H9 (cell line): ENCODE measurements around the gene PAEP. TPM values are rescaled to one million over a fixed set of nuclear protein-coding genes. Genes with fewer than 3 reads are reported as not detected.

Experiments used
- DNase-seq: peaks from one replicate; pipeline ENCODE4 v3.0.0-alpha.2; 2017
- H2AFZ ChIP-seq: one replicate; pipeline ENCODE4 v1.6.1; 2013; ENCODE audit warnings: mild to moderate bottlenecking, low read length, control low read depth, moderate library complexity
- H2AK5ac ChIP-seq: 2 replicates; pipeline ENCODE4 v1.6.1; 2013; ENCODE audit warnings: low read length, control low read depth, mixed read lengths; ENCODE audit not compliant: insufficient read length
- H2BK120ac ChIP-seq: one replicate; pipeline ENCODE4 v1.6.1; 2013; ENCODE audit warnings: low read depth, mild to moderate bottlenecking, low read length, control low read depth, inconsistent platforms; ENCODE audit not compliant: poor library complexity, severe bottlenecking
- H2BK12ac ChIP-seq: 2 replicates; pipeline ENCODE4 v1.6.1; 2013; ENCODE audit warnings: low read length, control low read depth, mixed read lengths, low read depth; ENCODE audit not compliant: insufficient read length
- H2BK15ac ChIP-seq: 2 replicates; pipeline ENCODE4 v1.6.1; 2013; ENCODE audit warnings: low read depth, low read length, control low read depth
- H2BK20ac ChIP-seq: one replicate; pipeline ENCODE4 v1.6.1; 2013; ENCODE audit warnings: low read depth, mild to moderate bottlenecking, low read length, control low read depth, inconsistent platforms; ENCODE audit not compliant: poor library complexity, severe bottlenecking
- H2BK5ac ChIP-seq: 2 replicates; pipeline ENCODE4 v1.6.1; 2013; ENCODE audit warnings: low read length, control low read depth, mixed read lengths; ENCODE audit not compliant: insufficient read length
- H3K14ac ChIP-seq: 2 replicates; pipeline ENCODE4 v1.6.1; 2013; ENCODE audit warnings: low read length, control low read depth; ENCODE audit not compliant: insufficient read depth
- H3K18ac ChIP-seq: 2 replicates; pipeline ENCODE4 v1.6.1; 2013; ENCODE audit warnings: low read depth, mild to moderate bottlenecking, mixed read lengths, low read length, control low read depth; ENCODE audit not compliant: insufficient read length
- H3K23ac ChIP-seq: 2 replicates; pipeline ENCODE4 v1.6.1; 2013; ENCODE audit warnings: low read length, control low read depth, mixed read lengths, low read depth; ENCODE audit not compliant: insufficient read length
- H3K23me2 ChIP-seq: 2 replicates; pipeline ENCODE4 v1.6.1; 2013; ENCODE audit warnings: low read depth, mild to moderate bottlenecking, mixed read lengths, low read length, control low read depth; ENCODE audit not compliant: insufficient read length, poor library complexity, severe bottlenecking
- H3K27ac ChIP-seq: 2 replicates; pipeline ENCODE4 v1.5.1; 2013; ENCODE audit warnings: low read length, control low read depth, mixed read lengths, low read depth; ENCODE audit not compliant: insufficient read length
- H3K27me3 ChIP-seq: 2 replicates; pipeline ENCODE4 v1.6.1; 2013; ENCODE audit warnings: low read length, control low read depth, inconsistent platforms; ENCODE audit not compliant: insufficient read depth
- H3K4ac ChIP-seq: 2 replicates; pipeline ENCODE4 v1.6.1; 2013; ENCODE audit warnings: low read depth, mild to moderate bottlenecking, control low read depth, inconsistent platforms, low read length, moderate library complexity
- H3K4me1 ChIP-seq: 2 replicates; pipeline ENCODE4 v1.6.1; 2013; ENCODE audit warnings: low read length, control low read depth, inconsistent platforms; ENCODE audit not compliant: insufficient read depth
- H3K4me2 ChIP-seq: 2 replicates; pipeline ENCODE4 v1.6.1; 2013; ENCODE audit warnings: low read length, control low read depth, mixed read lengths; ENCODE audit not compliant: insufficient read length, insufficient read depth
- H3K56ac ChIP-seq: 2 replicates; pipeline ENCODE4 v1.6.1; 2013; ENCODE audit warnings: low read depth, mild to moderate bottlenecking, mixed read lengths, low read length, control low read depth; ENCODE audit not compliant: insufficient read length
- H3K79me1 ChIP-seq: 2 replicates; pipeline ENCODE4 v1.6.1; 2013; ENCODE audit warnings: low read depth, mild to moderate bottlenecking, moderate library complexity, low read length, control low read depth, inconsistent platforms; ENCODE audit not compliant: insufficient read depth, poor library complexity, severe bottlenecking
- H3K79me2 ChIP-seq: 2 replicates; pipeline ENCODE4 v1.6.1; 2013; ENCODE audit warnings: low read length, control low read depth, inconsistent platforms; ENCODE audit not compliant: insufficient read depth
- H3K9ac ChIP-seq: 2 replicates; pipeline ENCODE4 v1.6.1; 2013; ENCODE audit warnings: low read length, control low read depth, mixed read lengths; ENCODE audit not compliant: insufficient read length; ENCODE audit errors: extremely low read depth
- H3K9me3 ChIP-seq: one replicate; pipeline ENCODE4 v1.6.1; 2013; ENCODE audit warnings: low read depth, low read length, inconsistent platforms; ENCODE audit not compliant: control insufficient read depth
- H3T11ph ChIP-seq: one replicate; pipeline ENCODE4 v1.6.1; 2013; ENCODE audit warnings: mild to moderate bottlenecking, low read length, control low read depth, inconsistent platforms
- H4K20me1 ChIP-seq: one replicate; pipeline ENCODE4 v1.6.1; 2013; ENCODE audit not compliant: control insufficient read depth, insufficient read length, insufficient read depth
- H4K5ac ChIP-seq: 2 replicates; pipeline ENCODE4 v1.6.1; 2013; ENCODE audit warnings: low read depth, mild to moderate bottlenecking, mixed read lengths, low read length, control low read depth; ENCODE audit not compliant: insufficient read length
- H4K8ac ChIP-seq: replicated peaks from 2 replicates; pipeline ENCODE4 v1.6.1; 2013; ENCODE audit warnings: low read length, control low read depth, mixed read lengths, low read depth; ENCODE audit not compliant: insufficient read length
- H4K91ac ChIP-seq: 2 replicates; pipeline ENCODE4 v1.6.1; 2013; ENCODE audit warnings: low read depth, mild to moderate bottlenecking, moderate library complexity, mixed read lengths, low read length, control low read depth; ENCODE audit not compliant: insufficient read length
- H3K27ac Mint-ChIP-seq, 3 experiments: 2 replicates in 2 of 3; 3 replicates in 1 of 3; pipeline ENCODE4 v1.8.0; 2020 to 2021; ENCODE audit warnings: mixed read lengths in 3 of 3, mild to moderate bottlenecking in 1 of 3, moderate library complexity in 1 of 3
- H3K27me3 Mint-ChIP-seq: 2 replicates; pipeline ENCODE4 v1.8.0; 2021; ENCODE audit warnings: low read depth, mild to moderate bottlenecking, moderate library complexity, mixed read lengths
- H3K36me3 Mint-ChIP-seq, 3 experiments: 2 replicates in 2 of 3; 3 replicates in 1 of 3; pipeline ENCODE4 v1.8.0; 2020 to 2021; ENCODE audit warnings: low read depth in 3 of 3, mixed read lengths in 3 of 3; ENCODE audit not compliant: insufficient read depth in 1 of 3
- H3K4me1 Mint-ChIP-seq, 2 experiments: 2 replicates each; pipeline ENCODE4 v1.8.0; 2020; ENCODE audit warnings: mixed read lengths in 2 of 2
- H3K4me3 Mint-ChIP-seq, 2 experiments: 2 replicates in 1 of 2; 3 replicates in 1 of 2; pipeline ENCODE4 v1.8.0; 2020 to 2021; ENCODE audit warnings: mild to moderate bottlenecking in 2 of 2, mixed read lengths in 2 of 2, moderate library complexity in 1 of 2
- H3K9me3 Mint-ChIP-seq, 2 experiments: 2 replicates in 1 of 2; 3 replicates in 1 of 2; pipeline ENCODE4 v1.8.0; 2020; ENCODE audit warnings: mild to moderate bottlenecking in 2 of 2, mixed read lengths in 2 of 2, moderate library complexity in 1 of 2
- WGBS: extraction: QIAGEN DNeasy Blood & Tissue Kit; methylation state at CpG from one replicate; pipeline ENCODE4 v1.1.7; 2013; ENCODE audit warnings: missing lambda C conversion rate, low lambda C conversion rate, mixed read lengths; ENCODE audit not compliant: insufficient read length; ENCODE audit errors: extremely low coverage; 5-methylcytosine and 5-hydroxymethylcytosine counted together
- total RNA-seq: library from RNA; stranded (reverse); gene quantifications from 2 replicates; pipeline ENCODE4 v1.2.1, GENCODE V29; 2021
- TF ChIP-seq, protein P1 (sequence below): fragments of 200-600 bp; sonication (generic); conservative IDR thresholded peaks from 3 replicates; pipeline ENCODE4 v1.8.0; 2021; ENCODE audit warnings: antibody characterized with exemption, mild to moderate bottlenecking

Gene PAEP
- total RNA-seq, 1 experiment from 2014 or later, result not detected

DNA sequence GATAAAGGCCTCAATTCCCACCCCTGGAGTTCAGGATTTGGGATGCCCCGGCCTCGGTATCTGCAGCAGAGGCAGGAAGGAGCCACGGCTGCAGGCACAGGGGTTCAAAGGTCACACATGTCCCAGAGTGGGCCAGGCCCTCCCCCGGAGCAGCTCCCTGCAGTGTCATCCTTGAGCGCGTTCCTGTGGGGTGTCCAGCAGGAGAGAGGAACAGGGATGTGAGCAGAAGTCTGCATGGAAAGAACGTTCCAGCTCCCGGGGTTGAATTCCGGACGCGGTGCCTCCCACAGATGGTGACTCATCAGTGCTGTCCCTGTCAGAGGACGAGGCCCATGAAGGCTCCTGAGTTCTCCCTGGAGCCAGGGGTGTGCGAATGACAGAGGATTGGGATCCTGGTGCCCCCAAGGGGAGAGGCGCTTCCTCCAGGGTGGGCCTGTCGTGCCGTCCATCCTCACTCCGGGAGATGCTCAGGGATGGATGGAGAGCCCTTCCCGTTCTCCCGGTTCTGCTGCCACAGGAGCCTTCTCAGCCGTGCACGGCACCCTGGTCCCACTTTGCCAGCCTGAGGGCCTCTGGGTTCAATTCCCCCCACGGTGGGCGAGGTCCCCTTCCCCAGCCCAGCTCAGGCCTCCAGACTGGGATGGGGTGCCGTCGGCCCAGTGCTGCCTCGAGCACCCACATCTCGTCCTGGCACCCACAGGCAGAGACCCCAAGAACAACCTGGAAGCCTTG lies 37.3 kb upstream of the PAEP start:
- no peak overlapping the region for H2BK15ac ChIP-seq
- H4K20me1 ChIP-seq, result no peaks in the 10 kb centered on the region
- no peak overlapping the region for H4K8ac ChIP-seq
- no peak overlapping the region for H4K5ac ChIP-seq
- Mint-ChIP-seq H3K27ac (no peak overlapping the region), H3K27me3 (peaks cover 2% of the 10 kb centered on the region; the same call in 1 of the 2 replicates), H3K36me3 (no peaks in the 10 kb centered on the region), H3K4me3 (no peak overlapping the region), H3K4me1 (peaks cover 4 to 11% of the 10 kb centered on the region in 2 experiments; a peak in 3 of 4 replicates), H3K9me3 (peaks cover 0 to 5% of the 10 kb centered on the region in 2 experiments; a peak in 2 of 5 replicates)
- no peak overlapping the region for H3K9ac ChIP-seq
- no peak overlapping the region for H3K18ac ChIP-seq
- no CpG with 5 or more reads among the region's 27 CpGs for WGBS
- no peak overlapping the region for H3K4ac ChIP-seq
- no peak overlapping the region for H2AFZ ChIP-seq
- no peaks in the 10 kb centered on the region for H3K79me2 ChIP-seq
- no peak for DNase-seq
- H3K23me2 ChIP-seq, result no peaks in the 10 kb centered on the region
- H3K27me3 ChIP-seq, result no peaks in the 10 kb centered on the region
- H2BK120ac ChIP-seq, result no peak overlapping the region
- no peak overlapping the region for H3K27ac ChIP-seq
- no peaks in the 10 kb centered on the region for H3K9me3 ChIP-seq
- H3T11ph ChIP-seq, result no peak overlapping the region
- no peak overlapping the region for H2BK12ac ChIP-seq
- no peaks in the 10 kb centered on the region for H3K79me1 ChIP-seq
- H3K23ac ChIP-seq, result no peak overlapping the region
- no peak overlapping the region for H3K56ac ChIP-seq
- no peak overlapping the region for H2BK5ac ChIP-seq
- no peak overlapping the region for H2AK5ac ChIP-seq
- H3K4me2 ChIP-seq, result no peak overlapping the region
- H3K4me1 ChIP-seq, result no peaks in the 10 kb centered on the region; the same call in 1 of the 2 replicates
- TF ChIP-seq, protein P1, sequence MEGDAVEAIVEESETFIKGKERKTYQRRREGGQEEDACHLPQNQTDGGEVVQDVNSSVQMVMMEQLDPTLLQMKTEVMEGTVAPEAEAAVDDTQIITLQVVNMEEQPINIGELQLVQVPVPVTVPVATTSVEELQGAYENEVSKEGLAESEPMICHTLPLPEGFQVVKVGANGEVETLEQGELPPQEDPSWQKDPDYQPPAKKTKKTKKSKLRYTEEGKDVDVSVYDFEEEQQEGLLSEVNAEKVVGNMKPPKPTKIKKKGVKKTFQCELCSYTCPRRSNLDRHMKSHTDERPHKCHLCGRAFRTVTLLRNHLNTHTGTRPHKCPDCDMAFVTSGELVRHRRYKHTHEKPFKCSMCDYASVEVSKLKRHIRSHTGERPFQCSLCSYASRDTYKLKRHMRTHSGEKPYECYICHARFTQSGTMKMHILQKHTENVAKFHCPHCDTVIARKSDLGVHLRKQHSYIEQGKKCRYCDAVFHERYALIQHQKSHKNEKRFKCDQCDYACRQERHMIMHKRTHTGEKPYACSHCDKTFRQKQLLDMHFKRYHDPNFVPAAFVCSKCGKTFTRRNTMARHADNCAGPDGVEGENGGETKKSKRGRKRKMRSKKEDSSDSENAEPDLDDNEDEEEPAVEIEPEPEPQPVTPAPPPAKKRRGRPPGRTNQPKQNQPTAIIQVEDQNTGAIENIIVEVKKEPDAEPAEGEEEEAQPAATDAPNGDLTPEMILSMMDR, result no peak
- H3K14ac ChIP-seq, result no peak overlapping the region
- no peak overlapping the region for H4K91ac ChIP-seq
- H2BK20ac ChIP-seq, result no peak overlapping the region
